RWPE2 (cell line): ENCODE data around the gene IQCE.

Experiments used
- ATAC-seq: fragments of 200-7000 bp; cut with Tn5 transposase; 3 replicates; pipeline ENCODE4 v1.9.1; 2021; ENCODE audit warnings: low read depth
- DNase-seq: peaks from one replicate; pipeline ENCODE4 v3.0.0-alpha.2; 2020; ENCODE audit warnings: low spot score
- H3K27ac ChIP-seq: fragments of 450-650 bp; 2 replicates; pipeline ENCODE4 v1.5.1; 2017; ENCODE audit warnings: mild to moderate bottlenecking; ENCODE audit not compliant: poor library complexity, severe bottlenecking
- H3K27me3 ChIP-seq: fragments of 250-450 bp; sonication (Bioruptor Pico); 2 replicates; pipeline ENCODE4 v1.5.1; 2021; ENCODE audit warnings: mild to moderate bottlenecking, moderate library complexity; ENCODE audit not compliant: insufficient read depth, poor library complexity, severe bottlenecking
- H3K36me3 ChIP-seq: fragments of 250-450 bp; sonication (Bioruptor Pico); 2 replicates; pipeline ENCODE4 v1.5.1; 2020; ENCODE audit warnings: low read depth, mild to moderate bottlenecking, moderate library complexity
- H3K4me1 ChIP-seq: fragments of 250-450 bp; sonication (Bioruptor Pico); 2 replicates; pipeline ENCODE4 v1.5.1; 2021; ENCODE audit warnings: mild to moderate bottlenecking, moderate library complexity; ENCODE audit not compliant: insufficient read depth, poor library complexity, severe bottlenecking
- H3K4me3 ChIP-seq: fragments of 250-450 bp; sonication (Bioruptor Pico); 2 replicates; pipeline ENCODE4 v1.5.1; 2021; ENCODE audit warnings: mild to moderate bottlenecking, moderate library complexity; ENCODE audit not compliant: severe bottlenecking
- H3K9me3 ChIP-seq: fragments of 250-450 bp; sonication (Bioruptor Pico); 2 replicates; pipeline ENCODE4 v1.5.1; 2021; ENCODE audit warnings: mild to moderate bottlenecking, moderate library complexity; ENCODE audit not compliant: severe bottlenecking
- TF ChIP-seq, protein P1 (sequence below): fragments of 450-650 bp; IDR thresholded peaks from one replicate; pipeline ENCODE4 v1.5.1; 2017; ENCODE audit warnings: mild to moderate bottlenecking, moderate library complexity; ENCODE audit not compliant: poor library complexity, severe bottlenecking

IQCE gene

DNA sequence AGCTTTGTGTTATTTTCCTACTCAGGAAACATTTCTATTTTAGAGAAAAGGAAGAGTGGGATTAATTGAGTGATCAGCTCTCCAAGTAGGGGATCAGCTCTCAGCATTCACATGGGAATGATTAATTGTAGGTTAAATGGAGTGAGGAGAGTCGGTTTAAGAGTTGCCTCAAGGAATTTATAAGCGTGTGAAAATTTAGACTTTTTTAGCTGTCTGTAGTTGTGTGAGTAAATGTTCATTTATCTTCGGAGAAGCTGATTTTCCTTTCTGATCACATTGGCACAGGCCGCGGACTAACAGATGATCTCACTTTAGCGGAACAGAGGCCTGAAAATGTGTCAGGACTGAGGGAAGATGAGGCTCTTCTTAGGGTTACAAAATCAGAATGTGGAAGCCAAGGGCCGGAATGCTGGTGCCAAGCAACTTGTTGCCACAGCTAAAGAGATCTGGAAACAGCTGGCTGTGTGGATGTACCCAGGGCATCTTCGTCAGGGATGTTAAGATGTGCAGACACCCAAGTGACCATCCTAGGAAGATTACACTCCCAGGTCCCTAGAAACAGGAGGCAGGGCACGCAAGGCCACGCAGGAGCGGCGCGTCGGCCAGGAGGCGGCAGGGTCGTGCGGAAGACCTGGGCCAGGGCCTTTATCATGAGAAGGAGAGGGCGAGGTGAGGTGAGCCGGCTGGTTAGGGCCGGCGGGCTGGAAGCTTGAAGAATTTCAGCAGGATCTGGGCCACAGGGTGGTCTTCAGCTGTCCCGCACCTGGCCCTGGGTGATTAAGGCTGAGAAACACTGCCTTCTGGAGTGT is 37.9 kb downstream of the IQCE start:
- Histone ChIP-seq H3K36me3 (peaks cover 15% of the 10 kb centered on the region), H3K27ac (no peak overlapping the region), H3K9me3 (no peaks in the 10 kb centered on the region), H3K27me3 (no peaks in the 10 kb centered on the region), H3K4me3 (no peak overlapping the region), H3K4me1 (no peaks in the 10 kb centered on the region)
- TF ChIP-seq, protein P1, sequence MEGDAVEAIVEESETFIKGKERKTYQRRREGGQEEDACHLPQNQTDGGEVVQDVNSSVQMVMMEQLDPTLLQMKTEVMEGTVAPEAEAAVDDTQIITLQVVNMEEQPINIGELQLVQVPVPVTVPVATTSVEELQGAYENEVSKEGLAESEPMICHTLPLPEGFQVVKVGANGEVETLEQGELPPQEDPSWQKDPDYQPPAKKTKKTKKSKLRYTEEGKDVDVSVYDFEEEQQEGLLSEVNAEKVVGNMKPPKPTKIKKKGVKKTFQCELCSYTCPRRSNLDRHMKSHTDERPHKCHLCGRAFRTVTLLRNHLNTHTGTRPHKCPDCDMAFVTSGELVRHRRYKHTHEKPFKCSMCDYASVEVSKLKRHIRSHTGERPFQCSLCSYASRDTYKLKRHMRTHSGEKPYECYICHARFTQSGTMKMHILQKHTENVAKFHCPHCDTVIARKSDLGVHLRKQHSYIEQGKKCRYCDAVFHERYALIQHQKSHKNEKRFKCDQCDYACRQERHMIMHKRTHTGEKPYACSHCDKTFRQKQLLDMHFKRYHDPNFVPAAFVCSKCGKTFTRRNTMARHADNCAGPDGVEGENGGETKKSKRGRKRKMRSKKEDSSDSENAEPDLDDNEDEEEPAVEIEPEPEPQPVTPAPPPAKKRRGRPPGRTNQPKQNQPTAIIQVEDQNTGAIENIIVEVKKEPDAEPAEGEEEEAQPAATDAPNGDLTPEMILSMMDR, result no peak
- ATAC-seq (no peak), DNase-seq (no peak)

DNA sequence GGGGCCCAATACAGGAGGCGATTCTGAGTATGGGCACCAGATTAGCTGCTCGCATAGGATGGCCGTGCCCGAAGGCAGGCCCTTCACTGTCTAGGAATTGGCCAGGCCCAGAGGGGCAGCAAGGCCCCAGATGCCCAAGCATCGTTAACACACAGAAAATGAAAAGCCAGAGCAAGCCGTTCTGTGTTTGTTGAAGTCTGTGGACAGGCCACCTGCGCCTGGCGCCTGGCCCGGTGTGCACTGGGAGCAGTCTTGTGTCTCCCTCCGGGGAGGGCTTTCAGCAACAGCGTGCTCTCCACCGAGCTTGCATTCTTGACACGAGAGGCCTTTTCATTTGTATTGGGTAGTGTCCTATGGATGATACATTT is 38.5 kb downstream of the IQCE start:
- Histone ChIP-seq H3K4me3 (no peak overlapping the region), H3K9me3 (no peaks in the 10 kb centered on the region), H3K4me1 (no peaks in the 10 kb centered on the region), H3K27ac (no peak overlapping the region), H3K36me3 (peaks cover 15% of the 10 kb centered on the region), H3K27me3 (no peaks in the 10 kb centered on the region)
- DNase-seq, result no peak
- TF ChIP-seq, protein P1, result no peak
- ATAC-seq, result no peak

DNA sequence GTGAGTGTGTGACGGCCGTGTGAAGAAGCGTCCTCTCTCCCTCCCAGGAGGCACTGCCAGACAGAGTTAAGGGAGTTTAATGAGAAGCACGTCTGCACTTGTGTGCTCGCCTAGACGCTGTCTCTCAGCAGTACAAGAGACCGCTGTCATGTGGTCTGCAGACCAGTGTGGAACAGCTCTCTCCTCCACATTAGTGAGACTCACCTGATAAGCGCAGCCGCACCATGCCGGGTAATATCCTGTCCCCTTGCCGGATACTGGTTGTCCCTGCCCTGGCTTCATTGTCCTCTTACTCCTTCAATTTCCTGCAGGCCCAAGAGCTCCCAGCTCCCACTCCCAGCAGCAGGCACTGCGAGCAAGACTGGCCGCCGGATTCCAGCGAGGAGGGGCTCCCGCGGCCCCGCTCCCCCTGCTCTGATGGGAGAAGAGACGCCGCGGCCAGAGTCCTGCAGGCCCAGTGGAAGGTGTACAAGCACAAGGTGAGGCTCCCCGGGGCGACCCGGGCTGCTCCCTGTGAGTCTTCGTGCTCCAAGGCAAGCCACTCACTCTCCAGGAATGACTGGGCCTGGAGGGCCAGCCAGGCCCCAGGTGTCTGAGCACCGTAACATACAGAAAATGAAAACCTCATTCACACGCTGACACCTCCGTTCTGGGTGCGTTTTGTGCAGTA is 39.5 kb downstream of the IQCE start:
- ATAC-seq (no peak), DNase-seq (no peak)
- no peak overlapping the region for H3K27ac ChIP-seq
- no peaks in the 10 kb centered on the region for H3K9me3 ChIP-seq
- H3K36me3 ChIP-seq, result peaks cover 12% of the 10 kb centered on the region
- no peak overlapping the region for H3K4me3 ChIP-seq
- H3K4me1 ChIP-seq, result no peaks in the 10 kb centered on the region
- no peaks in the 10 kb centered on the region for H3K27me3 ChIP-seq
- TF ChIP-seq, protein P1, result no peak

DNA sequence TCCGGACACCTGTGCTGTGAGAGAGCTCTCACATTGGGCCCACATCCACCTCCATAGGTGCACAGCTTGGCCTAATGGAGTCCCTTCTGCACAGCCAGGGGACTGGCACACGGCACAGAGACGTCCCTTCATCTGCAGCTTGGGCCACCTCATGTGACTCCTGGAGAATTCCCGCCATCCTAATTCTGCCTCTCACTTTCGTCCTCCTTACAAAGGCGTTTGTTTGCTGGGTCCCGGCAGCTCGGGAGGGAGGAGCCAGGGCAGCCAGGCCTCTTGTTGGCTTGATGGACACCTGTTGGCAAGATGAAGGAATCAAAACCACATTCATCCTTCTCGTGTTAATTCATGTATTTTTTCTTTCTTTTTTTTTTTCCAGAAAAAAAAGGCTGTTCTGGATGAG is 42.3 kb downstream of the IQCE start:
- no peaks in the 10 kb centered on the region for H3K27me3 ChIP-seq
- TF ChIP-seq, protein P1, result no peak
- no peak overlapping the region for H3K27ac ChIP-seq
- no peaks in the 10 kb centered on the region for H3K4me1 ChIP-seq
- DNase-seq (no peak), ATAC-seq (no peak)
- H3K36me3 ChIP-seq, result peaks cover 8% of the 10 kb centered on the region; the same call in 1 of the 2 replicates
- H3K9me3 ChIP-seq, result no peaks in the 10 kb centered on the region
- H3K4me3 ChIP-seq, result no peak overlapping the region

DNA sequence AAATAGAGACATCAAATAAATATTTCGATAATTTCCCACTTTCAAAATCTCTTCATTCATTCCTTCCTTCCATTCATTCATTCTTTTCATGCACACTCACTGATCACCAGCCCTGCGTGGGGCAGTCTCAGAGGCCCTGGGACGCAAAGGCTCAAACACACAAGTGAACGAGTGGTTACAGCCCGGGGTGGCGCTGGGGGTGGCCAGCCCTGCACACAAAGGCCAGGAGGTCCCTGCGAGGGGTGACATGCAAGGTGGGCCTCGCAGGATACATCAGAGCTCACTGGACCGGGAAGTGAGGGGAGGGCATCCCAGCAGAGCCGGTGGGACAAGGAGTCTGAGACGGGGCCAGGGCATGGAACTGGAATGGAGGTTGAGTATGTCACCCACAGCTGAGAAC is 43.1 kb downstream of the IQCE start:
- H3K4me3 ChIP-seq, result no peak overlapping the region
- DNase-seq (no peak), ATAC-seq (no peak)
- TF ChIP-seq, protein P1, result no peak
- no peaks in the 10 kb centered on the region for H3K9me3 ChIP-seq
- H3K4me1 ChIP-seq, result no peaks in the 10 kb centered on the region
- H3K27ac ChIP-seq, result no peak overlapping the region
- H3K27me3 ChIP-seq, result no peaks in the 10 kb centered on the region
- peaks cover 8% of the 10 kb centered on the region; the same call in 1 of the 2 replicates for H3K36me3 ChIP-seq
